MM.1S (cell line): ENCODE results near the gene SPACA5B.
"Not testable (repeated sequence)": the region's sequence is repeated elsewhere in the genome, so short reads cannot be mapped to it uniquely, and the experiment has no call there.

Experiments
- CTCF ChIP-seq: fragments of 300-600 bp; sonication (generic); IDR thresholded peaks from 2 replicates; pipeline ENCODE4 v1.5.1; 2016; ENCODE audit warnings: antibody characterized with exemption, low read length, mixed read lengths
- EZH2 ChIP-seq: fragments of 300-600 bp; sonication (generic); optimal IDR thresholded peaks from 2 replicates; pipeline ENCODE3; 2017; ENCODE audit warnings: low read depth, mild to moderate bottlenecking, antibody characterized with exemption, low read length, mixed read lengths

- not testable (repeated sequence) for TF ChIP-seq CTCF, EZH2
These were observed 35.9 kb downstream of the SPACA5B start for GRCh38 chrX:48166322-48166721.
